GM19467 (cell line): ENCODE measurements around the gene SURF4.
"Not testable (repeated sequence)": the region's sequence is repeated elsewhere in the genome, so short reads cannot be mapped to it uniquely, and the experiment has no call there.

Experiments
- ATAC-seq: cut with Tn5 transposase; IDR thresholded peaks from one replicate; pipeline ENCODE4 v1.9.1; 2021; ENCODE audit warnings: mild to moderate bottlenecking, moderate library complexity; ENCODE audit not compliant: unreplicated experiment

The SURF4 gene

GRCh38 chr9:133397895-133398294 lies 22.0 kb upstream of the SURF4 start:
- no peak for ATAC-seq

DNA sequence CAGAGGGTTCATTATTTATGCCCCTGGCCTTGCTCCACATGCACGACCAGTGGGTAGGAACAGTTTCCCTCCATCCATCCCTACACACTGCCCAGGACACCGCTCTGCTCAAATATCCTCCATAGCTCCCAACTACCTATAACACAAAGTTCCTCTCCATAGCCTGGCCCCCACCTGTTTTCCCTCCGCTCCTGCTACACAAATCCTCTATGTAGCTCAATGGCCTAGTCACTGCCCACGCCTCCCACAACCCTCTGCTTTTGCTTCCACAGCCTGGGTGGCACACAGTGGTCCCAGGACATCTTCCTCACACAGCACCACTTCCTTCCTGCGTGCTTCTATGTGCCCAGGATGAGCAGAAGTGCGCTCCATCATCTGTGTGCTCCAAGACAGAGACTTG lies 21.5 kb upstream of the SURF4 start:
- ATAC-seq, result no peak

DNA sequence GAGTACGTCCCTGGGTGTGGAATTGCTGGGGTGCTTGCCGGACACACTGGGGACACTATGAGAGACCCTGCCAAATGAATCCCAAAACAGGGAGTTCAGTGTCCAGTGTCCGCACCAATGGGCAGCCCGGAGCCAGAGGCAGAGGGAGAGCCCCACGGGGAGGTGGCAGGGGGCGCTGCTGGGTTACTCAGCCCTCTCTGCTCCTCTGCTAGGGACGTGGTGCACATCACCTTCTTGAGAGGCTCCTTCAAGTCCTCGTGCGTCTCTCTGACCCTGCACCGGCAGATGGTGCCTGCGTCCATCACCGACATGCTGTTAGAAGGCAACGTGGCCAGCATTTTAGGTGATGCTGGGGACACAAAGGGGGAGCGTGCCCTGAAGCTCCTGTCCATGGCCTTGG lies 21.1 kb upstream of the SURF4 start:
- ATAC-seq, result no peak

- ATAC-seq, result no peak
These were observed 18.9 kb upstream of the SURF4 start for GRCh38 chr9:133394687-133395271.

DNA sequence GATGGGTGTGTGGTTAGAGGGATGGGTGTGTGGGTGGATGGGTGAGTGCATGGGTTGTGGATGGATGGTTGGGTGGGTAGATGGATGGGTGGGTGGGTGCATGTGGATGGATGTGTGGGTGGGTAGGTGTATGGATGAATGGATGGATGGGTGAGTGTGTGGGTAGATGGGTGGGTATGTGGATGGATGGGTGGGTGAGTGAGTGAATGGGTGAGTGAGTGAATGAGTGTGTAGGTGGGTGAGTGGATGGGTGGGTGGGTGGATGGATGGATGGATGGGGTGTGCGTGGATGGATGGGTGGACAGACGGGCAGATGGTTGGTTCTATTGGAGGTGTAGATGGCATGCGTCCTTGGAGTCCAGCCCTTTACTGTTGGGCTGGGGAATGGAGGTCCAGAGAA lies 17.5 kb upstream of the SURF4 start:
- no peak for ATAC-seq

DNA sequence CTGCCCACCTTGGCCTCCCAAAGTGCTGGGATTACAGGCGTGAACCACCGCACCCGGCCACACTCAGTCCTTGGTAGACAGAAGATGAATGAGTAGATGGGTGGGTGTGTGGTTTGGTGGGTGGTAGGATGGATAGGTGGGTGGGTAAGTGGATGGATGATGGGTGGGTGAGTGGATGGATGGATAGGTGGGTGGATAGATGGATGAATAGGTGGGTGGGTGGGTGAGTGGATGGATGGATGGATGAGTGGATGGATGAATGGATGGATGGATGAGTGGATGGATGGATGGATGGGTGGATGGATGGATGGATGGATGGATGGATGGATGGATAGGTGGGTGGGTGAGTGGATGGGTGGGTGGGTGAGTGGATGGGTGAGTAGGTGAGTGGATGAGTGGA lies 16.4 kb upstream of the SURF4 start:
- not testable (repeated sequence) for ATAC-seq

GRCh38 chr9:133391449-133391848 lies 15.6 kb upstream of the SURF4 start:
- ATAC-seq, result not testable (repeated sequence)

DNA sequence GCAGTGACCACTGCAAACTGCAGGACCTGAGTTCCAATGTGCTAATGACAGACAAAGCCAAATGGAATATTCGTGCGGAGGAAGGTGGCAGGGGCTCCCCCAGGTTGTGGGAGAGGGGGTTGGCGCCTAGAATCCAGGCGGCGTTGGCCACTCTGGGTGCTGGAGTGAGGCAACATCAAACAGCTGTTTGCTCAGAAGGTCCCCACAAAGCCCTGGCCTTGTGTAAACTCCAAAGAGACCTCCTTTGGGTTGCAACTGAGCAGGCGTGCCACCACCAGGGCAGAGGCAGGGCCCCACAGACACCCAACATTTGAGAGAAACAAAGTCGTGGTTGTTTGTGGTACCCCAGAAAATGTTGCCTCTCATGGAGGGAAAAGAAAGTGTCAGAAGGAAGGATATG lies 14.9 kb upstream of the SURF4 start:
- ATAC-seq, result no peak

- ATAC-seq, result no peak
These were observed 13.7 kb upstream of the SURF4 start for GRCh38 chr9:133389562-133389961.

DNA sequence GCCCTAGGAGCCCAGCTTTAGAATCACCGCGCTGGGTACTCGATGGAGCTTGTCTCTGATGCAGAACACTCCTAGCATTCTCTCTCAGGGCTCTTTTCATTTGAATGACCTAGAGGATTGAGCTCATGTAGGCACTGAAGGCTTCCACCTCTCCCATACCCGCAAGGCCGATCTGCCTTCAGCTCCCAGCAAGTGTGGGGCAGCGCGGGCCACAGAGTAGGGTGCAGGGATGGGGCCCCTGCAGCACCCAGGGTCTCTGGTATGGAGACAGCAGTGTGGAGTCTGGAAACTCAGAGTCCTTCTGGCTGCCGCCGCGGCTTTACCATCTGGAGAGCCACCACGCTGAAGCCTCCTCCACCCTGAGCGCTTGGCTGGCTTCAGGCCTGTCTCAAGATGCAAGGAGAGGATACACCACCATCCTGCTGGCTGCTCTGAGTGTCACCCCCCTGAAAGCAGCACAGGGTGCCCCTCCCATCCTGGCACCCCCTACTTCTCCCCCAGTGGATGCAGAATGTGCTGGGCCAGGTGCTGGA lies 13.2 kb upstream of the SURF4 start:
- no peak for ATAC-seq

- ATAC-seq, result no peak
These were observed 11.8 kb upstream of the SURF4 start for GRCh38 chr9:133387680-133388079.

- ATAC-seq, result no peak
These were observed 10.5 kb upstream of the SURF4 start for GRCh38 chr9:133386338-133386737.

- no peak for ATAC-seq
These were observed 9.6 kb upstream of the SURF4 start for GRCh38 chr9:133385452-133385851.

GRCh38 chr9:133384736-133385321 lies 9.0 kb upstream of the SURF4 start:
- ATAC-seq, result no peak

GRCh38 chr9:133383438-133383837 lies 7.6 kb upstream of the SURF4 start:
- ATAC-seq, result no peak

- ATAC-seq, result no peak
These were observed 6.8 kb upstream of the SURF4 start for GRCh38 chr9:133382507-133383141.

GRCh38 chr9:133380734-133381133 lies 4.9 kb upstream of the SURF4 start:
- no peak for ATAC-seq

DNA sequence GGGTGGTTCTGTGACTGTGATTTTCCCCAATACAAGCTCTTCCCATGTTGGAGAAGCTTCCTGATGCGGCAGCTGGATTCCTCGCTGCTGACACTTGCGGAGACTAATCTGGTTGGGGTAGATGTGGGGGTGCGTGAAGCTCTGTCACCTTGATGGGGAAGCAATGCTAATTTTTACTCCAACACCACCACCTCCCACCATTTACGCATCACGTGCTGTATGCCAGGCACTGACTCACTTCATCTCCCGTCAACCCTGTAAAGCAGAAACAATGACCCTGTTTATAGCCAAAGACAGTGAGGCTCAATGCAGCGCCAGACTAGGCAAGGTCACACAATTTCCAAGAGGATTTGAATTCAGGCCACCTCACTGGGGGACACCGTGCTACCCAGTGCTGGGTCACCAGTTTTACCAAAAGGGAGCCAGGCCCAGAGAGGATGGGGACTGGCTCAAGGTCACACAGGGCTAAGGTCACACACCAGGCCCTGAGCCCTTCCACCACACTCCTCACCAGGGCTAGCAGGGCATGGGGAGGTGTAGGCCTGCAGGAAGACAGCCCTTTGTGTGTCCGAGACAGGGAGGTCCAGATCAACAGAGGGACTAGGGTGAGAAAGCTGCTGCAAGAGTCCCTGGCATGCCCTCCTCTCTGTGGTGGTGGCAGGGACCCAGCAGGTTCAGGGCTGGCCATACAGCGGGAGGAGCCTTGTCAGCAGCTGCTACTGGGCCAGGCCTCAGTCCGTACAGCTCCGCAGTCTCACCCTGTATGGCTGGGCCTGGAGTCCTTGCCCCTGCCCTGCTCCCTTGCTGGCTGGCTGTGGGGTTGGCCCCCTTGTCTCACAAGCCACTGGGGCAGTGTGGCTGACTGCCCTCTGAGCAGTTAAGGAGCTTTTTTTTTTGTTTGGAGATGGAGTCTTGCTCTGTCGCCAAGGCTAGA lies 3.6 kb upstream of the SURF4 start:
- no peak for ATAC-seq

GRCh38 chr9:133378408-133378962 lies 2.6 kb upstream of the SURF4 start:
- no peak for ATAC-seq

GRCh38 chr9:133377721-133378216 lies 1.9 kb upstream of the SURF4 start:
- ATAC-seq, result no peak

DNA sequence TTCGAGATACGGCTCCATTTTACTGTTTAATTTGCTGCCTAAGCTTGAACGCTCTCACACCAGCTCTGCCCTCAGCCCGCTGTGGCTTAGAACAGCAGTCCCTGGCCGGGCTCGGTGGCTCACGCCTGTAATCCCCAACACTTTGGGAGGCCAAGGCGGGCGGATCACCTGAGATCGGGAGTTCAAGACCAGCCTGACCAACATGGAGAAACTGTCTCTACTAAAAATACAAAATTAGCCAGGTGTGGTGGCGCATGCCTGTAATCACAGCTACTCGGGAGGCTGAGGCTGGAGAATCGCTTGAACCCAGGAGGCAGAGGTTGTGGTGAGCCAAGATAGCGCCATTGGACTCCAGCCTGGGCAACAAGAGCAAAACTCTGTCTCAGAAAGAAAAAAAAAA lies 1.4 kb upstream of the SURF4 start:
- not testable (repeated sequence) for ATAC-seq
